Endothelial cell (in vitro differentiated cells): Measurements from ENCODE around the gene CFAP221. TPM values are rescaled to one million over a fixed set of nuclear protein-coding genes. Genes with fewer than 3 reads are reported as not detected.

ENCODE experiments used
- DNase-seq: peaks from one replicate; pipeline ENCODE4 v3.0.0; 2021; ENCODE audit warnings: low spot score
- H3K27ac Mint-ChIP-seq: one replicate; pipeline ENCODE4 v1.8.0; 2021; ENCODE audit warnings: mixed read lengths, inconsistent platforms; ENCODE audit not compliant: unreplicated experiment
- H3K27me3 Mint-ChIP-seq: one replicate; pipeline ENCODE4 v1.8.0; 2021; ENCODE audit warnings: mild to moderate bottlenecking, moderate library complexity, mixed read lengths, inconsistent platforms; ENCODE audit not compliant: unreplicated experiment
- H3K36me3 Mint-ChIP-seq: one replicate; pipeline ENCODE4 v1.8.0; 2021; ENCODE audit warnings: mild to moderate bottlenecking, low read depth, mixed read lengths, inconsistent platforms; ENCODE audit not compliant: unreplicated experiment
- H3K4me1 Mint-ChIP-seq: one replicate; pipeline ENCODE4 v1.8.0; 2021; ENCODE audit warnings: mild to moderate bottlenecking, mixed read lengths, inconsistent platforms; ENCODE audit not compliant: unreplicated experiment
- H3K4me3 Mint-ChIP-seq: one replicate; pipeline ENCODE4 v1.8.0; 2021; ENCODE audit warnings: mild to moderate bottlenecking, mixed read lengths, inconsistent platforms; ENCODE audit not compliant: unreplicated experiment
- H3K9me3 Mint-ChIP-seq: one replicate; pipeline ENCODE4 v1.8.0; 2021; ENCODE audit warnings: mixed read lengths, inconsistent platforms; ENCODE audit not compliant: unreplicated experiment
- CTCF ChIP-seq: fragments of 200-600 bp; sonication (generic); IDR thresholded peaks from one replicate; pipeline ENCODE4 v1.5.0; 2021; ENCODE audit warnings: antibody characterized with exemption; ENCODE audit not compliant: unreplicated experiment
- total RNA-seq: library from RNA; stranded (reverse); fragmentation: NEBNext Ultra II Directional; extraction: Animal tissue kit (Norgen Biotek cat#: 25700); gene quantifications from one replicate; pipeline ENCODE4 v1.2.1, GENCODE V29; 2021; ENCODE audit not compliant: unreplicated experiment

CFAP221 gene
- total RNA-seq, 1 donor from 2014 or later, result 1.1 TPM

GRCh38 chr2:119567292-119567691, 23.0 kb downstream of the CFAP221 start:
- no peaks in the 10 kb centered on the region for H3K36me3 Mint-ChIP-seq
- no peak for DNase-seq
- TF ChIP-seq CTCF, result no peak
- H3K9me3 Mint-ChIP-seq, result no peaks in the 10 kb centered on the region
- H3K27me3 Mint-ChIP-seq, result no peaks in the 10 kb centered on the region
- no peak overlapping the region for H3K27ac Mint-ChIP-seq
- no peak overlapping the region for H3K4me3 Mint-ChIP-seq
- no peaks in the 10 kb centered on the region for H3K4me1 Mint-ChIP-seq

- DNase-seq, result no peak
- no peaks in the 10 kb centered on the region for H3K4me1 Mint-ChIP-seq
- no peak overlapping the region for H3K27ac Mint-ChIP-seq
- H3K9me3 Mint-ChIP-seq, result no peaks in the 10 kb centered on the region
- no peak for TF ChIP-seq CTCF
- no peak overlapping the region for H3K4me3 Mint-ChIP-seq
- no peaks in the 10 kb centered on the region for H3K27me3 Mint-ChIP-seq
- no peaks in the 10 kb centered on the region for H3K36me3 Mint-ChIP-seq
Observed at GRCh38 chr2:119574108-119574815, 30.0 kb downstream of the CFAP221 start.

- no peaks in the 10 kb centered on the region for H3K4me1 Mint-ChIP-seq
- H3K4me3 Mint-ChIP-seq, result no peak overlapping the region
- DNase-seq, result no peak
- no peak for TF ChIP-seq CTCF
- H3K27me3 Mint-ChIP-seq, result no peaks in the 10 kb centered on the region
- no peak overlapping the region for H3K27ac Mint-ChIP-seq
- no peaks in the 10 kb centered on the region for H3K9me3 Mint-ChIP-seq
- H3K36me3 Mint-ChIP-seq, result no peaks in the 10 kb centered on the region
Observed at GRCh38 chr2:119574864-119575263, 30.6 kb downstream of the CFAP221 start.

GRCh38 chr2:119575439-119575838, 31.2 kb downstream of the CFAP221 start:
- no peak overlapping the region for H3K4me3 Mint-ChIP-seq
- no peak for DNase-seq
- H3K4me1 Mint-ChIP-seq, result no peaks in the 10 kb centered on the region
- H3K36me3 Mint-ChIP-seq, result no peaks in the 10 kb centered on the region
- no peak for TF ChIP-seq CTCF
- H3K9me3 Mint-ChIP-seq, result no peaks in the 10 kb centered on the region
- no peaks in the 10 kb centered on the region for H3K27me3 Mint-ChIP-seq
- H3K27ac Mint-ChIP-seq, result no peak overlapping the region

- no peak overlapping the region for H3K27ac Mint-ChIP-seq
- H3K36me3 Mint-ChIP-seq, result no peaks in the 10 kb centered on the region
Observed at GRCh38 chr2:119579424-119580295, 35.4 kb downstream of the CFAP221 start.

More at GRCh38 chr2:119579424-119580295, 35.4 kb downstream of the CFAP221 start:
- TF ChIP-seq CTCF, result no peak
- Mint-ChIP-seq H3K27me3 (no peaks in the 10 kb centered on the region), H3K9me3 (no peaks in the 10 kb centered on the region), H3K4me3 (no peak overlapping the region), H3K4me1 (no peaks in the 10 kb centered on the region)
- no peak for DNase-seq
